PC-9 (cell line): ENCODE results near the gene TMEM156. TPM values are rescaled to one million over a fixed set of nuclear protein-coding genes. Genes with fewer than 3 reads are reported as not detected.

ENCODE experiments used
- BruUV-seq: library from RNA; stranded (reverse); fragments of 400-500 nt; replicated peaks from 2 replicates; lab custom pipeline; 2021; lab: Mats Ljungman, UMichigan
- CTCF ChIA-PET: fragments of 300-600 bp; sonication (Branson Sonifier 250); formaldehyde crosslinking; loops from one replicate; lab custom pipeline; 2022; ENCODE audit warnings: antibody characterized with exemption; lab: Charles Lee
- POLR2A ChIA-PET: fragments of 300-600 bp; sonication (Branson Sonifier 250); formaldehyde crosslinking; loops from one replicate; lab custom pipeline; 2022; ENCODE audit warnings: antibody characterized with exemption; ENCODE audit not compliant: unreplicated experiment; lab: Charles Lee
- DNase-seq, 2 experiments: peaks; one replicate each; pipeline versions ENCODE4 v3.0.0 to v3.0.0-alpha.2; 2015 to 2022; ENCODE audit warnings: mixed read lengths in 1 of 2
- H2AFZ ChIP-seq: fragments of 200-600 bp; sonication (generic); 2 replicates; pipeline ENCODE4 v1.8.1; 2017; ENCODE audit warnings: antibody characterized with exemption
- H3F3A ChIP-seq: fragments of 200-600 bp; sonication (generic); 2 replicates; pipeline ENCODE4 v1.8.1; 2017; ENCODE audit warnings: antibody characterized with exemption, mild to moderate bottlenecking, low read depth; ENCODE audit not compliant: insufficient read depth
- H3K27ac ChIP-seq: fragments of 200-600 bp; sonication (generic); 2 replicates; pipeline ENCODE4 v1.6.1; 2016; ENCODE audit warnings: mixed run types
- H3K27me3 ChIP-seq: fragments of 200-600 bp; sonication (generic); 2 replicates; pipeline ENCODE4 v1.6.1; 2016; ENCODE audit warnings: low read depth, mixed run types; ENCODE audit not compliant: insufficient read depth
- H3K36me3 ChIP-seq: fragments of 200-600 bp; sonication (generic); 2 replicates; pipeline ENCODE4 v1.6.1; 2016; ENCODE audit warnings: low read depth, mixed run types
- H3K4me1 ChIP-seq: fragments of 200-600 bp; sonication (generic); replicated peaks from 2 replicates; pipeline ENCODE4 v1.6.1; 2016; ENCODE audit warnings: mixed run types; ENCODE audit not compliant: insufficient read depth
- H3K4me2 ChIP-seq: fragments of 200-600 bp; sonication (generic); 2 replicates; pipeline ENCODE4 v1.6.1; 2017; ENCODE audit warnings: mixed run types
- H3K4me3 ChIP-seq: fragments of 200-600 bp; sonication (generic); 2 replicates; pipeline ENCODE4 v1.6.1; 2016; ENCODE audit warnings: mixed run types
- H3K79me2 ChIP-seq: fragments of 200-600 bp; sonication (generic); 2 replicates; pipeline ENCODE4 v1.6.1; 2017; ENCODE audit warnings: low read depth, mixed run types
- H3K9me2 ChIP-seq: fragments of 200-600 bp; sonication (generic); 2 replicates; pipeline ENCODE4 v1.8.1; 2017; ENCODE audit warnings: mild to moderate bottlenecking; ENCODE audit not compliant: insufficient read depth
- H3K9me3 ChIP-seq: fragments of 200-600 bp; sonication (generic); 2 replicates; pipeline ENCODE4 v1.8.1; 2016; ENCODE audit warnings: low read depth; ENCODE audit not compliant: insufficient read depth
- H4K20me1 ChIP-seq: fragments of 200-600 bp; sonication (generic); 2 replicates; pipeline ENCODE4 v1.8.1; 2017; ENCODE audit not compliant: insufficient read depth
- CTCF ChIP-seq: fragments of 200-600 bp; sonication (generic); conservative IDR thresholded peaks from 2 replicates; pipeline ENCODE4 v1.6.1; 2017; ENCODE audit warnings: mixed run types, antibody characterized with exemption, mild to moderate bottlenecking, moderate library complexity
- EZH2 ChIP-seq: fragments of 200-600 bp; sonication (generic); IDR thresholded peaks from 2 replicates; pipeline ENCODE4 v1.8.0; 2017; ENCODE audit warnings: antibody characterized with exemption, low read depth
- intact Hi-C: fragments of 100-400 bp; cut with micrococcal nuclease; formaldehyde crosslinking; loops from one replicate; pipeline ENCODE4 v1.10.0; 2022; ENCODE audit not compliant: unreplicated experiment
- total RNA-seq: library from RNA; stranded (reverse); gene quantifications from 2 replicates; pipeline ENCODE4 v1.2.3, GENCODE V29; 2021

The TMEM156 gene
- total RNA-seq, 1 experiment from 2014 or later, result 29.3 TPM

- Histone ChIP-seq H2AFZ (no peak overlapping the region), H3K4me3 (no peak overlapping the region), H4K20me1 (no peaks in the 10 kb centered on the region), H3K4me1 (peaks cover 16% of the 10 kb centered on the region), H3K27ac (peak overlapping the region; percentile 87), H3K9me2 (no peaks in the 10 kb centered on the region), H3K79me2 (no peaks in the 10 kb centered on the region), H3K36me3 (peaks cover 28% of the 10 kb centered on the region), H3K27me3 (no peaks in the 10 kb centered on the region), H3K4me2 (no peak overlapping the region), H3F3A (peaks cover 18% of the 10 kb centered on the region), H3K9me3 (0 out of 2 replicates have a peak, but pooled peaks cover 5% of the 10 kb centered on the region)
- TF ChIP-seq EZH2, result no peak
- no peak for TF ChIP-seq CTCF
- no TSS peak for BruUV-seq
- no peak for DNase-seq
- ChIA-PET POLR2A (no interaction called here), CTCF (no interaction called here)
- intact Hi-C loops, result no loop called here
Observed at GRCh38 chr4:38968668-38969067, 63.5 kb downstream of the TMEM156 start.

- peaks cover 16% of the 10 kb centered on the region for H3K4me1 ChIP-seq
- no peak overlapping the region for H3K4me2 ChIP-seq
- ChIA-PET POLR2A (no interaction called here), CTCF (no interaction called here)
- H4K20me1 ChIP-seq, result no peaks in the 10 kb centered on the region
- peaks cover 18% of the 10 kb centered on the region for H3F3A ChIP-seq
- intact Hi-C loops, result no loop called here
- TF ChIP-seq CTCF (no peak), EZH2 (no peak)
- peak in 1 of 2 experiments; percentile 57 for DNase-seq
- H3K9me3 ChIP-seq, result 0 out of 2 replicates have a peak, but pooled peaks cover 5% of the 10 kb centered on the region
- no peaks in the 10 kb centered on the region for H3K27me3 ChIP-seq
- H2AFZ ChIP-seq, result no peak overlapping the region
- no peak overlapping the region for H3K4me3 ChIP-seq
- no TSS peak for BruUV-seq
- H3K79me2 ChIP-seq, result no peaks in the 10 kb centered on the region
- no peaks in the 10 kb centered on the region for H3K9me2 ChIP-seq
- H3K36me3 ChIP-seq, result peaks cover 28% of the 10 kb centered on the region
- peak overlapping the region; percentile 87 for H3K27ac ChIP-seq
Observed at GRCh38 chr4:38967260-38968095, 64.7 kb downstream of the TMEM156 start.

- Histone ChIP-seq H3K36me3 (peaks cover 28% of the 10 kb centered on the region), H2AFZ (no peak overlapping the region), H3K27ac (peak overlapping the region; percentile 87), H3K4me2 (no peak overlapping the region), H3K79me2 (no peaks in the 10 kb centered on the region), H3K9me3 (0 out of 2 replicates have a peak, but pooled peaks cover 5% of the 10 kb centered on the region), H3K4me3 (no peak overlapping the region), H4K20me1 (no peaks in the 10 kb centered on the region), H3F3A (peaks cover 13% of the 10 kb centered on the region), H3K27me3 (no peaks in the 10 kb centered on the region), H3K9me2 (no peaks in the 10 kb centered on the region), H3K4me1 (peaks cover 16% of the 10 kb centered on the region)
- intact Hi-C loops, result no loop called here
- TF ChIP-seq CTCF, result no peak
- no peak for TF ChIP-seq EZH2
- no TSS peak for BruUV-seq
- POLR2A ChIA-PET, result no interaction called here
- CTCF ChIA-PET, result no interaction called here
- no peak for DNase-seq
Observed at GRCh38 chr4:38965866-38966265, 66.3 kb downstream of the TMEM156 start.
